HL-60 (cell line): ENCODE measurements around the gene IL1RAPL2.

Experiments used
- TF ChIP-seq, protein P1 (sequence below): IDR thresholded peaks from one replicate; pipeline ENCODE4 v1.5.1; 2011; ENCODE audit warnings: low read length, control low read depth, inconsistent platforms; ENCODE audit not compliant: insufficient read depth
- TF ChIP-seq, protein P2 (sequence below): IDR thresholded peaks from 2 replicates; pipeline ENCODE4 v1.6.1; 2012; ENCODE audit warnings: low read depth; ENCODE audit not compliant: insufficient replicate concordance

DNA sequence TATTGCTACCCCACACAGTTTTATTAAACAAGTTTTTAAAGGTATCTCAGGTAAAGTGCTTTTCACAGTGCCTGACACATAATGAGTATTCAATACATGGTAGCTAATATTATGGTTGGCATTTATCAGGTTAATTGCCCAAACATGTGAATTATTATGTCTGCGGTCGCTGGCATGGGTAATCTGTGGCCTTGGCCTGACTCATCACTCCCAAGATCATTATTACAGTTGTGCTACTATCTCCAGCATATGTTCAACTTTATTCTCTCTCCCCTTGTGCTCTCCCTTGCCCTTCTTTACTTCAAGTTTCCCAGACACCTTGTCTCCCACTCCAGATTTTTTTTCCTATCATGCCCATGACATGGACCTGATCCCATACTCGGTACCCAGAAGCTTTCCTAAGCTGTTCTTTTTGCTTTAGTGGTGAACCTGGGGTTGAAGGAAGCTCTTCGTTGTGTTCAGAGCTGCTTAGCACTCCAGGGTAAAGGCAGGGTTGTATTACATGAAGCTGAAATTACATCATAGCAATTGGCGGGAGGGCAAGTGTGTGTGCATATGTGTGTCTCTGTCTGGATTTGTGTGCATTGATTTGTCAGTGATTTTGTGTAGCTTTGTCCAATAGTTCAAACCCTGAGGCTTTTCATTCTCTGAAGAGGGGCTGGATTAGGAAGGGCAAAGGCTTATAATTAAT lies 1079.8 kb downstream of the IL1RAPL2 start:
- TF ChIP-seq, protein P1, sequence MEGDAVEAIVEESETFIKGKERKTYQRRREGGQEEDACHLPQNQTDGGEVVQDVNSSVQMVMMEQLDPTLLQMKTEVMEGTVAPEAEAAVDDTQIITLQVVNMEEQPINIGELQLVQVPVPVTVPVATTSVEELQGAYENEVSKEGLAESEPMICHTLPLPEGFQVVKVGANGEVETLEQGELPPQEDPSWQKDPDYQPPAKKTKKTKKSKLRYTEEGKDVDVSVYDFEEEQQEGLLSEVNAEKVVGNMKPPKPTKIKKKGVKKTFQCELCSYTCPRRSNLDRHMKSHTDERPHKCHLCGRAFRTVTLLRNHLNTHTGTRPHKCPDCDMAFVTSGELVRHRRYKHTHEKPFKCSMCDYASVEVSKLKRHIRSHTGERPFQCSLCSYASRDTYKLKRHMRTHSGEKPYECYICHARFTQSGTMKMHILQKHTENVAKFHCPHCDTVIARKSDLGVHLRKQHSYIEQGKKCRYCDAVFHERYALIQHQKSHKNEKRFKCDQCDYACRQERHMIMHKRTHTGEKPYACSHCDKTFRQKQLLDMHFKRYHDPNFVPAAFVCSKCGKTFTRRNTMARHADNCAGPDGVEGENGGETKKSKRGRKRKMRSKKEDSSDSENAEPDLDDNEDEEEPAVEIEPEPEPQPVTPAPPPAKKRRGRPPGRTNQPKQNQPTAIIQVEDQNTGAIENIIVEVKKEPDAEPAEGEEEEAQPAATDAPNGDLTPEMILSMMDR, result no peak
- TF ChIP-seq, protein P2, sequence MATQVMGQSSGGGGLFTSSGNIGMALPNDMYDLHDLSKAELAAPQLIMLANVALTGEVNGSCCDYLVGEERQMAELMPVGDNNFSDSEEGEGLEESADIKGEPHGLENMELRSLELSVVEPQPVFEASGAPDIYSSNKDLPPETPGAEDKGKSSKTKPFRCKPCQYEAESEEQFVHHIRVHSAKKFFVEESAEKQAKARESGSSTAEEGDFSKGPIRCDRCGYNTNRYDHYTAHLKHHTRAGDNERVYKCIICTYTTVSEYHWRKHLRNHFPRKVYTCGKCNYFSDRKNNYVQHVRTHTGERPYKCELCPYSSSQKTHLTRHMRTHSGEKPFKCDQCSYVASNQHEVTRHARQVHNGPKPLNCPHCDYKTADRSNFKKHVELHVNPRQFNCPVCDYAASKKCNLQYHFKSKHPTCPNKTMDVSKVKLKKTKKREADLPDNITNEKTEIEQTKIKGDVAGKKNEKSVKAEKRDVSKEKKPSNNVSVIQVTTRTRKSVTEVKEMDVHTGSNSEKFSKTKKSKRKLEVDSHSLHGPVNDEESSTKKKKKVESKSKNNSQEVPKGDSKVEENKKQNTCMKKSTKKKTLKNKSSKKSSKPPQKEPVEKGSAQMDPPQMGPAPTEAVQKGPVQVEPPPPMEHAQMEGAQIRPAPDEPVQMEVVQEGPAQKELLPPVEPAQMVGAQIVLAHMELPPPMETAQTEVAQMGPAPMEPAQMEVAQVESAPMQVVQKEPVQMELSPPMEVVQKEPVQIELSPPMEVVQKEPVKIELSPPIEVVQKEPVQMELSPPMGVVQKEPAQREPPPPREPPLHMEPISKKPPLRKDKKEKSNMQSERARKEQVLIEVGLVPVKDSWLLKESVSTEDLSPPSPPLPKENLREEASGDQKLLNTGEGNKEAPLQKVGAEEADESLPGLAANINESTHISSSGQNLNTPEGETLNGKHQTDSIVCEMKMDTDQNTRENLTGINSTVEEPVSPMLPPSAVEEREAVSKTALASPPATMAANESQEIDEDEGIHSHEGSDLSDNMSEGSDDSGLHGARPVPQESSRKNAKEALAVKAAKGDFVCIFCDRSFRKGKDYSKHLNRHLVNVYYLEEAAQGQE, result no peak
